ENCODE results near the gene BMERB1.

BMERB1 gene

GRCh38 chr16:15511759-15512487 is 77.5 kb downstream of the BMERB1 start:
- Histone ChIP-seq H3K9ac (ENCODE audit: low read length) (no peak overlapping the region), H3K36me3 (ENCODE audit: control insufficient read depth, insufficient read depth, low read length) (no peaks in the 10 kb centered on the region), H3K4ac (ENCODE audit: low read depth, low read length) (no peak overlapping the region), H3K79me2 (ENCODE audit: control insufficient read depth, insufficient read depth, low read length) (no peaks in the 10 kb centered on the region), H3K79me1 (ENCODE audit: low read length) (no peaks in the 10 kb centered on the region), H3K4me1 (ENCODE audit: control insufficient read depth, low read depth, low read length) (peaks cover 3% of the 10 kb centered on the region), H3K4me3 (ENCODE audit: low read length) (no peak overlapping the region), H3K23ac (ENCODE audit: low read length) (no peak overlapping the region), H4K8ac (ENCODE audit: low read depth, low read length) (no peak overlapping the region), H2BK5ac (ENCODE audit: low read length) (no peak overlapping the region), H3K56ac (ENCODE audit: low read length) (no peak overlapping the region), H3K27ac (ENCODE audit: low read depth, low read length) (no peak overlapping the region), H3K4me2 (ENCODE audit: low read length) (no peak overlapping the region), H2AK5ac (ENCODE audit: low read length) (no peak overlapping the region), H4K5ac (ENCODE audit: low read length) (no peak overlapping the region), H2BK15ac (replicated peaks; ENCODE audit: low read depth) (no peak overlapping the region), H3K18ac (ENCODE audit: low read length) (no peak overlapping the region), H2BK120ac (ENCODE audit: low read depth, low read length) (no peak overlapping the region), H3K27me3 (ENCODE audit: insufficient read depth, low read length, poor library complexity) (no peaks in the 10 kb centered on the region)
- WGBS (ENCODE audit: extremely low coverage, insufficient coverage, low lambda C conversion rate), result no CpG with 5 or more reads among the region's 11 CpGs
- DNase-seq, result no peak

GRCh38 chr16:15513156-15513555 is 78.8 kb downstream of the BMERB1 start:
- Histone ChIP-seq H2BK15ac (replicated peaks; ENCODE audit: low read depth) (no peak overlapping the region), H3K79me1 (ENCODE audit: low read length) (no peaks in the 10 kb centered on the region), H4K8ac (ENCODE audit: low read depth, low read length) (no peak overlapping the region), H3K4me2 (ENCODE audit: low read length) (no peak overlapping the region), H3K23ac (ENCODE audit: low read length) (no peak overlapping the region), H3K27me3 (ENCODE audit: insufficient read depth, low read length, poor library complexity) (no peaks in the 10 kb centered on the region), H2BK5ac (ENCODE audit: low read length) (no peak overlapping the region), H3K56ac (ENCODE audit: low read length) (no peak overlapping the region), H2AK5ac (ENCODE audit: low read length) (no peak overlapping the region), H3K9ac (ENCODE audit: low read length) (no peak overlapping the region), H4K5ac (ENCODE audit: low read length) (no peak overlapping the region), H2BK120ac (ENCODE audit: low read depth, low read length) (no peak overlapping the region), H3K27ac (ENCODE audit: low read depth, low read length) (no peak overlapping the region), H3K79me2 (ENCODE audit: control insufficient read depth, insufficient read depth, low read length) (no peaks in the 10 kb centered on the region), H3K18ac (ENCODE audit: low read length) (no peak overlapping the region), H3K4me3 (ENCODE audit: low read length) (no peak overlapping the region), H3K4ac (ENCODE audit: low read depth, low read length) (no peak overlapping the region), H3K4me1 (ENCODE audit: control insufficient read depth, low read depth, low read length) (peaks cover 3% of the 10 kb centered on the region), H3K36me3 (ENCODE audit: control insufficient read depth, insufficient read depth, low read length) (no peaks in the 10 kb centered on the region)
- no peak for DNase-seq
- WGBS (ENCODE audit: extremely low coverage, insufficient coverage, low lambda C conversion rate), result no CpG with 5 or more reads among the region's 11 CpGs

GRCh38 chr16:15515992-15516391 is 81.6 kb downstream of the BMERB1 start:
- H3K27ac ChIP-seq (ENCODE audit: low read depth, low read length), result no peak overlapping the region
- H3K36me3 ChIP-seq (ENCODE audit: control insufficient read depth, insufficient read depth, low read length), result no peaks in the 10 kb centered on the region
- no peak overlapping the region for H2BK120ac ChIP-seq (ENCODE audit: low read depth, low read length)
- no peak overlapping the region for H2AK5ac ChIP-seq (ENCODE audit: low read length)
- H3K9ac ChIP-seq (ENCODE audit: low read length), result no peak overlapping the region
- H3K4me1 ChIP-seq (ENCODE audit: control insufficient read depth, low read depth, low read length), result no peaks in the 10 kb centered on the region
- no peak overlapping the region for H3K4me2 ChIP-seq (ENCODE audit: low read length)
- H3K23ac ChIP-seq (ENCODE audit: low read length), result no peak overlapping the region
- no CpG with 5 or more reads among the region's 4 CpGs for WGBS (ENCODE audit: extremely low coverage, insufficient coverage, low lambda C conversion rate)
- no peak overlapping the region for H4K5ac ChIP-seq (ENCODE audit: low read length)
- H3K27me3 ChIP-seq (ENCODE audit: insufficient read depth, low read length, poor library complexity), result no peaks in the 10 kb centered on the region
- no peaks in the 10 kb centered on the region for H3K79me1 ChIP-seq (ENCODE audit: low read length)
- no peak overlapping the region for H4K8ac ChIP-seq (ENCODE audit: low read depth, low read length)
- no peak overlapping the region for H3K4me3 ChIP-seq (ENCODE audit: low read length)
- no peak overlapping the region for H3K18ac ChIP-seq (ENCODE audit: low read length)
- H3K4ac ChIP-seq (ENCODE audit: low read depth, low read length), result no peak overlapping the region
- no peak overlapping the region for H2BK15ac ChIP-seq (replicated peaks; ENCODE audit: low read depth)
- H3K56ac ChIP-seq (ENCODE audit: low read length), result no peak overlapping the region
- no peaks in the 10 kb centered on the region for H3K79me2 ChIP-seq (ENCODE audit: control insufficient read depth, insufficient read depth, low read length)
- no peak overlapping the region for H2BK5ac ChIP-seq (ENCODE audit: low read length)
- DNase-seq, result no peak

GRCh38 chr16:15516609-15517008 is 82.2 kb downstream of the BMERB1 start:
- H3K9ac ChIP-seq (ENCODE audit: low read length), result no peak overlapping the region
- no peak overlapping the region for H2BK15ac ChIP-seq (replicated peaks; ENCODE audit: low read depth)
- no peaks in the 10 kb centered on the region for H3K36me3 ChIP-seq (ENCODE audit: control insufficient read depth, insufficient read depth, low read length)
- no peak overlapping the region for H3K56ac ChIP-seq (ENCODE audit: low read length)
- no CpG with 5 or more reads among the region's 5 CpGs for WGBS (ENCODE audit: extremely low coverage, insufficient coverage, low lambda C conversion rate)
- H3K79me2 ChIP-seq (ENCODE audit: control insufficient read depth, insufficient read depth, low read length), result no peaks in the 10 kb centered on the region
- H3K18ac ChIP-seq (ENCODE audit: low read length), result no peak overlapping the region
- H3K27ac ChIP-seq (ENCODE audit: low read depth, low read length), result no peak overlapping the region
- H3K4me3 ChIP-seq (ENCODE audit: low read length), result no peak overlapping the region
- H3K4me1 ChIP-seq (ENCODE audit: control insufficient read depth, low read depth, low read length), result peaks cover 2% of the 10 kb centered on the region
- H2AK5ac ChIP-seq (ENCODE audit: low read length), result no peak overlapping the region
- H4K8ac ChIP-seq (ENCODE audit: low read depth, low read length), result no peak overlapping the region
- no peak for DNase-seq
- no peak overlapping the region for H3K4me2 ChIP-seq (ENCODE audit: low read length)
- no peak overlapping the region for H4K5ac ChIP-seq (ENCODE audit: low read length)
- no peaks in the 10 kb centered on the region for H3K27me3 ChIP-seq (ENCODE audit: insufficient read depth, low read length, poor library complexity)
- H3K23ac ChIP-seq (ENCODE audit: low read length), result no peak overlapping the region
- no peak overlapping the region for H3K4ac ChIP-seq (ENCODE audit: low read depth, low read length)
- no peak overlapping the region for H2BK5ac ChIP-seq (ENCODE audit: low read length)
- no peaks in the 10 kb centered on the region for H3K79me1 ChIP-seq (ENCODE audit: low read length)
- H2BK120ac ChIP-seq (ENCODE audit: low read depth, low read length), result no peak overlapping the region

- no peak overlapping the region for H3K4me3 ChIP-seq (ENCODE audit: low read length)
- no peak overlapping the region for H4K5ac ChIP-seq (ENCODE audit: low read length)
- H3K23ac ChIP-seq (ENCODE audit: low read length), result no peak overlapping the region
- H3K4ac ChIP-seq (ENCODE audit: low read depth, low read length), result no peak overlapping the region
- peaks cover 2% of the 10 kb centered on the region for H3K4me1 ChIP-seq (ENCODE audit: control insufficient read depth, low read depth, low read length)
- H2BK15ac ChIP-seq (replicated peaks; ENCODE audit: low read depth), result no peak overlapping the region
- no peaks in the 10 kb centered on the region for H3K79me1 ChIP-seq (ENCODE audit: low read length)
- no peak overlapping the region for H3K27ac ChIP-seq (ENCODE audit: low read depth, low read length)
- H3K27me3 ChIP-seq (ENCODE audit: insufficient read depth, low read length, poor library complexity), result no peaks in the 10 kb centered on the region
- H3K36me3 ChIP-seq (ENCODE audit: control insufficient read depth, insufficient read depth, low read length), result no peaks in the 10 kb centered on the region
- H4K8ac ChIP-seq (ENCODE audit: low read depth, low read length), result no peak overlapping the region
- 100% methylated on average over 1 of the region's 3 CpGs for WGBS (ENCODE audit: extremely low coverage, insufficient coverage, low lambda C conversion rate)
- no peak for DNase-seq
- H2BK120ac ChIP-seq (ENCODE audit: low read depth, low read length), result no peak overlapping the region
- H2AK5ac ChIP-seq (ENCODE audit: low read length), result no peak overlapping the region
- H3K4me2 ChIP-seq (ENCODE audit: low read length), result no peak overlapping the region
- no peak overlapping the region for H3K56ac ChIP-seq (ENCODE audit: low read length)
- no peak overlapping the region for H3K9ac ChIP-seq (ENCODE audit: low read length)
- H2BK5ac ChIP-seq (ENCODE audit: low read length), result no peak overlapping the region
- H3K79me2 ChIP-seq (ENCODE audit: control insufficient read depth, insufficient read depth, low read length), result no peaks in the 10 kb centered on the region
- no peak overlapping the region for H3K18ac ChIP-seq (ENCODE audit: low read length)
These were observed 83.5 kb downstream of the BMERB1 start for GRCh38 chr16:15517743-15518377.

Measured in mesendoderm (in vitro differentiated cells).